ENCODE data around the gene NDUFB6.

Gene NDUFB6

DNA sequence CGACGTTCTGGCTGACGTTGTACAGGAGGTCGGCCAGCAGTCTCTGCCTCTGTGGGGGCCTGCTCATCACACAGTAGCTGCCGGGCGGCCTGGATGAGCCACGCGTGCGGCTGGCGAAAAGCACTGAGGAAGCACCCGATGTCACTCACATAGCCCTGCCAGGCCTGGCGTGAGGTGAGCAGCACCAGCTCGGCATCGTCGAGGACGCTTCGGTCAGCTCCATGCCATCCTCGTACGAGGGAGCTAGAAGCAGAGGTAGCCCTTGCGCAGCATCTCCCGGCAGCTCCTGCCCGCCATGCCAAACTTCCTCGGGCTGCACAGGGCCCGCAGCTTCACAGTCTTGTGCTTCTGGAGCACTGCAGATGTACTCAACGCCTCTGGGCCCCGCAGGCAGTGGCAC lies 6.2 kb downstream of the NDUFB6 start:
- no peaks in the 10 kb centered on the region for H4K20me1 ChIP-seq (ENCODE audit: control insufficient read depth, insufficient read depth, low read depth, low read length)
- H3K27me3 ChIP-seq (ENCODE audit: control insufficient read depth, low read length): no peaks in the 10 kb centered on the region
- no peaks in the 10 kb centered on the region for H3F3A ChIP-seq (ENCODE audit: control insufficient read depth, insufficient read depth)
- no peak for TF ChIP-seq EZH2phosphoT487 (IDR thresholded peaks at IDR 0.05; ENCODE audit: borderline replicate concordance, low read length)
- TF ChIP-seq, protein P1, sequence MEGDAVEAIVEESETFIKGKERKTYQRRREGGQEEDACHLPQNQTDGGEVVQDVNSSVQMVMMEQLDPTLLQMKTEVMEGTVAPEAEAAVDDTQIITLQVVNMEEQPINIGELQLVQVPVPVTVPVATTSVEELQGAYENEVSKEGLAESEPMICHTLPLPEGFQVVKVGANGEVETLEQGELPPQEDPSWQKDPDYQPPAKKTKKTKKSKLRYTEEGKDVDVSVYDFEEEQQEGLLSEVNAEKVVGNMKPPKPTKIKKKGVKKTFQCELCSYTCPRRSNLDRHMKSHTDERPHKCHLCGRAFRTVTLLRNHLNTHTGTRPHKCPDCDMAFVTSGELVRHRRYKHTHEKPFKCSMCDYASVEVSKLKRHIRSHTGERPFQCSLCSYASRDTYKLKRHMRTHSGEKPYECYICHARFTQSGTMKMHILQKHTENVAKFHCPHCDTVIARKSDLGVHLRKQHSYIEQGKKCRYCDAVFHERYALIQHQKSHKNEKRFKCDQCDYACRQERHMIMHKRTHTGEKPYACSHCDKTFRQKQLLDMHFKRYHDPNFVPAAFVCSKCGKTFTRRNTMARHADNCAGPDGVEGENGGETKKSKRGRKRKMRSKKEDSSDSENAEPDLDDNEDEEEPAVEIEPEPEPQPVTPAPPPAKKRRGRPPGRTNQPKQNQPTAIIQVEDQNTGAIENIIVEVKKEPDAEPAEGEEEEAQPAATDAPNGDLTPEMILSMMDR (IDR thresholded peaks at IDR 0.05; ENCODE audit: low read depth, low read length, poor library complexity, severe bottlenecking): no peak
- H3K4me3 ChIP-seq (ENCODE audit: low read length): no peak overlapping the region
- H3K4me1 ChIP-seq (ENCODE audit: control insufficient read depth, low read length): peaks cover 10% of the 10 kb centered on the region
- no peaks in the 10 kb centered on the region for H3K9me3 ChIP-seq (ENCODE audit: control insufficient read depth, insufficient read depth, low read length)
- H3K4me2 ChIP-seq (ENCODE audit: low read length): no peak overlapping the region
- H3K36me3 ChIP-seq (ENCODE audit: control insufficient read depth, low read length): peaks cover 35% of the 10 kb centered on the region
- H3K9me2 ChIP-seq (replicated peaks; ENCODE audit: control insufficient read depth, low read length): no peaks in the 10 kb centered on the region
- no peak overlapping the region for H3K27ac ChIP-seq (ENCODE audit: low read depth, low read length)
- peaks cover 54% of the 10 kb centered on the region for H3K79me2 ChIP-seq (ENCODE audit: control insufficient read depth, low read length)

GRCh38 chr9:32565967-32566366 lies 7.0 kb downstream of the NDUFB6 start:
- Histone ChIP-seq H3K9me3 (ENCODE audit: control insufficient read depth, insufficient read depth, low read length) (no peaks in the 10 kb centered on the region), H3K4me1 (ENCODE audit: control insufficient read depth, low read length) (peaks cover 3% of the 10 kb centered on the region), H3K27ac (ENCODE audit: low read depth, low read length) (no peak overlapping the region), H3K79me2 (ENCODE audit: control insufficient read depth, low read length) (peaks cover 50% of the 10 kb centered on the region), H3K4me3 (ENCODE audit: low read length) (no peak overlapping the region), H3K36me3 (ENCODE audit: control insufficient read depth, low read length) (peaks cover 35% of the 10 kb centered on the region), H3K27me3 (ENCODE audit: control insufficient read depth, low read length) (no peaks in the 10 kb centered on the region), H3K4me2 (ENCODE audit: low read length) (no peak overlapping the region), H3F3A (ENCODE audit: control insufficient read depth, insufficient read depth) (no peaks in the 10 kb centered on the region), H4K20me1 (ENCODE audit: control insufficient read depth, insufficient read depth, low read depth, low read length) (no peaks in the 10 kb centered on the region), H3K9me2 (replicated peaks; ENCODE audit: control insufficient read depth, low read length) (no peaks in the 10 kb centered on the region)
- TF ChIP-seq, protein P1 (IDR thresholded peaks at IDR 0.05; ENCODE audit: low read depth, low read length, poor library complexity, severe bottlenecking): no peak
- TF ChIP-seq EZH2phosphoT487 (IDR thresholded peaks at IDR 0.05; ENCODE audit: borderline replicate concordance, low read length): no peak

DNA sequence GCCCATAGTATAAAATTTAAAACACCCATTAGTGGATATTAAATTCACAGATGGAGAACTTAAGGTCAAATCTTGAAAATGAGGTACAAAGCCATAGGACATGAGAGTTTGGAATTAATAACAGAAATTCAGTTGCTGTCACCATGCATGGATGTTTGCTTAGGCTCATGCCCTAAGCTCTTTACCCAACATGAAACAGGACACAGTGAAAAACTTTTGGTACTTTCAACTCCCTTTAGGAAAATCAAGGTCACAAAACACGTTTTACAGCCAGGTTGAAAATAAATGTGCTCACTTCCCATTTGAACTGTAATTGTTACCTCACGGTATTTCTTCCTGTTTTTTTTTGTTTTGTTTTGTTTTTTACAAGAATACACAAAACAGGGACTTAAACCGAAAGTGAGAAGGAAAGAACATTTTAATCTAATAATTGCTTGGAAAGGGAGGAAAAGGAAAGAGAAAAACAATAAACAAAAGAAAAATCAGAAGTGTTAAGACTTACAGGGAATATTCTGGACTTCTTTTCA lies 14.5 kb downstream of the NDUFB6 start:
- no peaks in the 10 kb centered on the region for H3K9me2 ChIP-seq (replicated peaks; ENCODE audit: control insufficient read depth, low read length)
- TF ChIP-seq EZH2phosphoT487 (IDR thresholded peaks at IDR 0.05; ENCODE audit: borderline replicate concordance, low read length): no peak
- TF ChIP-seq, protein P1 (IDR thresholded peaks at IDR 0.05; ENCODE audit: low read depth, low read length, poor library complexity, severe bottlenecking): no peak
- peaks cover 22% of the 10 kb centered on the region for H3K36me3 ChIP-seq (ENCODE audit: control insufficient read depth, low read length)
- no peak overlapping the region for H3K27ac ChIP-seq (ENCODE audit: low read depth, low read length)
- no peaks in the 10 kb centered on the region for H3K27me3 ChIP-seq (ENCODE audit: control insufficient read depth, low read length)
- H3F3A ChIP-seq (ENCODE audit: control insufficient read depth, insufficient read depth): peaks cover 7% of the 10 kb centered on the region
- H3K4me2 ChIP-seq (ENCODE audit: low read length): no peak overlapping the region
- no peaks in the 10 kb centered on the region; the same call in 1 of the 2 replicates for H4K20me1 ChIP-seq (ENCODE audit: control insufficient read depth, insufficient read depth, low read depth, low read length)
- peaks cover 24% of the 10 kb centered on the region for H3K4me1 ChIP-seq (ENCODE audit: control insufficient read depth, low read length)
- no peaks in the 10 kb centered on the region for H3K9me3 ChIP-seq (ENCODE audit: control insufficient read depth, insufficient read depth, low read length)
- no peak overlapping the region for H3K4me3 ChIP-seq (ENCODE audit: low read length)
- H3K79me2 ChIP-seq (ENCODE audit: control insufficient read depth, low read length): peaks cover 58% of the 10 kb centered on the region
